ENCODE results near the gene ANO4.

The ANO4 gene

DNA sequence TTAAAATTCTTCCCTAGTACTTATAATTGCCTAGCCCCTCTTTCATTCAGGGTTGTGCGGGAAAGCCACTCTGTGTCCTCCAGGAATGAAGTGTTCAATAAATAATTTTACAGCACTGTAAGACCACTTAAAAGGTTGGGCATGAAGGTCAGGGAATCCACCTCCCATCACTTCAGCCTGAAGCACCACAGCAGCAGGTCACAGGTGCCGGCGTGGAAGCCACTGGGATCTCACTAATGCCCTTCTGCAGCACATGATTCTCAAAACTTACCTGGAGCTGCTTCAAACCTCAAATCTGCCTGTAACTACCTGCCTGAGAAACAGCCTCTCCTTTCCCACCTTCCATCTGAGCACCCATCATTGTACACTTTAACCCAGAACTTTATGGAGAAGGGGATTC lies 159.5 kb downstream of the ANO4 start:
- no peaks in the 10 kb centered on the region for H3K27me3 ChIP-seq (ENCODE audit: insufficient read depth, poor library complexity, severe bottlenecking)
- no peak for DNase-seq (ENCODE audit: low read depth in 1 of 2, low spot score in 1 of 2)
- no peak overlapping the region for H3K4me3 ChIP-seq (replicated peaks; ENCODE audit: insufficient read depth, low read length)
- H3K27ac ChIP-seq (replicated peaks), result no peak overlapping the region
- TF ChIP-seq SPI1 (IDR thresholded peaks at IDR 0.05; ENCODE audit: borderline replicate concordance, low read depth), result no peak
- TF ChIP-seq, protein P1, sequence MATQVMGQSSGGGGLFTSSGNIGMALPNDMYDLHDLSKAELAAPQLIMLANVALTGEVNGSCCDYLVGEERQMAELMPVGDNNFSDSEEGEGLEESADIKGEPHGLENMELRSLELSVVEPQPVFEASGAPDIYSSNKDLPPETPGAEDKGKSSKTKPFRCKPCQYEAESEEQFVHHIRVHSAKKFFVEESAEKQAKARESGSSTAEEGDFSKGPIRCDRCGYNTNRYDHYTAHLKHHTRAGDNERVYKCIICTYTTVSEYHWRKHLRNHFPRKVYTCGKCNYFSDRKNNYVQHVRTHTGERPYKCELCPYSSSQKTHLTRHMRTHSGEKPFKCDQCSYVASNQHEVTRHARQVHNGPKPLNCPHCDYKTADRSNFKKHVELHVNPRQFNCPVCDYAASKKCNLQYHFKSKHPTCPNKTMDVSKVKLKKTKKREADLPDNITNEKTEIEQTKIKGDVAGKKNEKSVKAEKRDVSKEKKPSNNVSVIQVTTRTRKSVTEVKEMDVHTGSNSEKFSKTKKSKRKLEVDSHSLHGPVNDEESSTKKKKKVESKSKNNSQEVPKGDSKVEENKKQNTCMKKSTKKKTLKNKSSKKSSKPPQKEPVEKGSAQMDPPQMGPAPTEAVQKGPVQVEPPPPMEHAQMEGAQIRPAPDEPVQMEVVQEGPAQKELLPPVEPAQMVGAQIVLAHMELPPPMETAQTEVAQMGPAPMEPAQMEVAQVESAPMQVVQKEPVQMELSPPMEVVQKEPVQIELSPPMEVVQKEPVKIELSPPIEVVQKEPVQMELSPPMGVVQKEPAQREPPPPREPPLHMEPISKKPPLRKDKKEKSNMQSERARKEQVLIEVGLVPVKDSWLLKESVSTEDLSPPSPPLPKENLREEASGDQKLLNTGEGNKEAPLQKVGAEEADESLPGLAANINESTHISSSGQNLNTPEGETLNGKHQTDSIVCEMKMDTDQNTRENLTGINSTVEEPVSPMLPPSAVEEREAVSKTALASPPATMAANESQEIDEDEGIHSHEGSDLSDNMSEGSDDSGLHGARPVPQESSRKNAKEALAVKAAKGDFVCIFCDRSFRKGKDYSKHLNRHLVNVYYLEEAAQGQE (IDR thresholded peaks at IDR 0.05; ENCODE audit: insufficient replicate concordance, low read depth), result no peak
- TF ChIP-seq POLR2AphosphoS5 (IDR thresholded peaks at IDR 0.05; ENCODE audit: low read depth), result no peak

DNA sequence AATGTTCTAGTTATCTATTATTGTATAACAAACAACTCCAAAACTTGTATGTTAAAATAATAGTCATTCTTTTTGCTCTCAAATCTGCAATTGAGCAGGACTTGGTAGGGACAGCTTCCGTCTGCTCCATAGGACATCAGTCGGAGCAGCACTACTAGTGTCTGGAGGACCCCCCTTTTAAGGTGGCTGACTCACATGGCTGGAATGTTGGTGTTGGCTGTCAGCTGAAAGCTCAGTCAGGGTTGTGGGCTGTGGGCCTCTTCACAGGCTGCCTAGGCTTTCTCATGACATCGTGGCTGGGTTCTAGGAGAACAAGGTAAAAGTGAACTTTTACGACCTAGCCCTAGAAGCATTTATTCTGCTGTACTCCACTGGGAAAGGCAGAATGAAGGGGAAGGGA lies 160.6 kb downstream of the ANO4 start:
- no peak for DNase-seq (ENCODE audit: low read depth in 1 of 2, low spot score in 1 of 2)
- Histone ChIP-seq H3K4me3 (replicated peaks; ENCODE audit: insufficient read depth, low read length) (no peak overlapping the region), H3K27me3 (ENCODE audit: insufficient read depth, poor library complexity, severe bottlenecking) (no peaks in the 10 kb centered on the region), H3K27ac (replicated peaks) (no peak overlapping the region)
- TF ChIP-seq SPI1 (IDR thresholded peaks at IDR 0.05; ENCODE audit: borderline replicate concordance, low read depth) (no peak), GABPA (IDR thresholded peaks at IDR 0.05; ENCODE audit: low read depth) (no peak), POLR2AphosphoS5 (IDR thresholded peaks at IDR 0.05; ENCODE audit: low read depth) (no peak)
- TF ChIP-seq, protein P1 (IDR thresholded peaks at IDR 0.05; ENCODE audit: insufficient replicate concordance, low read depth), result no peak
- TF ChIP-seq, protein P2, sequence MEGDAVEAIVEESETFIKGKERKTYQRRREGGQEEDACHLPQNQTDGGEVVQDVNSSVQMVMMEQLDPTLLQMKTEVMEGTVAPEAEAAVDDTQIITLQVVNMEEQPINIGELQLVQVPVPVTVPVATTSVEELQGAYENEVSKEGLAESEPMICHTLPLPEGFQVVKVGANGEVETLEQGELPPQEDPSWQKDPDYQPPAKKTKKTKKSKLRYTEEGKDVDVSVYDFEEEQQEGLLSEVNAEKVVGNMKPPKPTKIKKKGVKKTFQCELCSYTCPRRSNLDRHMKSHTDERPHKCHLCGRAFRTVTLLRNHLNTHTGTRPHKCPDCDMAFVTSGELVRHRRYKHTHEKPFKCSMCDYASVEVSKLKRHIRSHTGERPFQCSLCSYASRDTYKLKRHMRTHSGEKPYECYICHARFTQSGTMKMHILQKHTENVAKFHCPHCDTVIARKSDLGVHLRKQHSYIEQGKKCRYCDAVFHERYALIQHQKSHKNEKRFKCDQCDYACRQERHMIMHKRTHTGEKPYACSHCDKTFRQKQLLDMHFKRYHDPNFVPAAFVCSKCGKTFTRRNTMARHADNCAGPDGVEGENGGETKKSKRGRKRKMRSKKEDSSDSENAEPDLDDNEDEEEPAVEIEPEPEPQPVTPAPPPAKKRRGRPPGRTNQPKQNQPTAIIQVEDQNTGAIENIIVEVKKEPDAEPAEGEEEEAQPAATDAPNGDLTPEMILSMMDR (IDR thresholded peaks at IDR 0.05; ENCODE audit: insufficient read depth, low read length), result no peak

DNA sequence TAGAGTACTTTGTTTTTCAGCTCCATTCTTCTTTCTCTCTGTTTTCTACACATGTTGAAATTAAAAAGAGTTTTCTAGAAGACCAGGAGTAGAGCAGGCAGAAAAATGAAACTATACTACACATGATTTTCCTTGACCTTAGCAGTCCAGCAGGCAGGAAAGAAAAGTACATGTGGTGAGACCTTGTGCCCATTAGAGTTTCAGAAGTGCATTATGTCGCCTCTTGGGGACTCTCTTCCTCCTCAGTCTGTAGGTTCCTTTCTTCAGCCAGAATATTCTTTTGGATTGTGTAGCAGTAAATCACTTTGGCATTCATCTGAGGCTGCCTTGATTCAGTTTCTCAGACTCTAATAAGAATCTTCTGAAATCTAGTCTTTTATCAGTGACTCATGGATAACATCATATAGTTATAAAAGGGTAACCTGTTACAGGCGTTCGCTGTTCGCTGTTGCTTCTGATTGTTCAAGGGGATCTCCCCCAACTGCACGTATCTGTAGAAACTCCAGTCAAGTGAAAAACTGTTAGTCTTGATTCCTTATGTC lies 161.8 kb downstream of the ANO4 start:
- Histone ChIP-seq H3K27me3 (ENCODE audit: insufficient read depth, poor library complexity, severe bottlenecking) (no peaks in the 10 kb centered on the region), H3K4me3 (replicated peaks; ENCODE audit: insufficient read depth, low read length) (no peak overlapping the region), H3K27ac (replicated peaks) (no peak overlapping the region)
- TF ChIP-seq SPI1 (IDR thresholded peaks at IDR 0.05; ENCODE audit: borderline replicate concordance, low read depth), result no peak
- no peak for TF ChIP-seq POLR2AphosphoS5 (IDR thresholded peaks at IDR 0.05; ENCODE audit: low read depth)
- TF ChIP-seq, protein P2 (IDR thresholded peaks at IDR 0.05; ENCODE audit: insufficient read depth, low read length), result no peak
- no peak for TF ChIP-seq GABPA (IDR thresholded peaks at IDR 0.05; ENCODE audit: low read depth)
- TF ChIP-seq, protein P1 (IDR thresholded peaks at IDR 0.05; ENCODE audit: insufficient replicate concordance, low read depth), result no peak
- no peak for DNase-seq (ENCODE audit: low read depth in 1 of 2, low spot score in 1 of 2)

All from HL-60 (cell line).